Aorta (tissue), 5 donors: Measurements from ENCODE around the gene RBM8A. TPM values are rescaled to one million over a fixed set of nuclear protein-coding genes. Genes with fewer than 3 reads are reported as not detected.

Experiments
- ATAC-seq: fragments of 200-7000 bp; cut with Tn5 transposase; one replicate; pipeline ENCODE4 v1.9.1; 2022; ENCODE audit warnings: moderate library complexity; ENCODE audit not compliant: low FRiP score
- DNase-seq, 2 donors: peaks; one replicate each; pipeline ENCODE4 v3.0.0-alpha.2; 2020
- H3K27ac ChIP-seq, 2 donors: one replicate each; pipeline ENCODE4 v1.5.1; 2013; ENCODE audit warnings: low read length in 2 of 2, mild to moderate bottlenecking in 2 of 2, moderate library complexity in 2 of 2, control low read depth in 1 of 2, inconsistent platforms in 1 of 2, low read depth in 1 of 2
- H3K27me3 ChIP-seq, 2 donors: one replicate each; pipeline ENCODE4 v1.6.1; 2013; ENCODE audit warnings: control low read depth in 1 of 2, low read length in 1 of 2, mild to moderate bottlenecking in 1 of 2, moderate library complexity in 1 of 2; ENCODE audit not compliant: insufficient read depth in 2 of 2, control insufficient read depth in 1 of 2
- H3K36me3 ChIP-seq, 2 donors: one replicate each; pipeline ENCODE4 v1.6.1; 2013; ENCODE audit warnings: control low read depth in 1 of 2, low read length in 1 of 2, mild to moderate bottlenecking in 1 of 2; ENCODE audit not compliant: insufficient read depth in 2 of 2, control insufficient read depth in 1 of 2
- H3K4me1 ChIP-seq, 2 donors: one replicate each; pipeline ENCODE4 v1.6.1; 2013; ENCODE audit warnings: low read length in 2 of 2, control low read depth in 1 of 2, mild to moderate bottlenecking in 1 of 2, moderate library complexity in 1 of 2; ENCODE audit not compliant: insufficient read depth in 2 of 2, control insufficient read depth in 1 of 2
- H3K4me3 ChIP-seq, 2 donors: one replicate each; pipeline ENCODE4 v1.5.1; 2013; ENCODE audit warnings: low read length in 2 of 2, control low read depth in 1 of 2, mild to moderate bottlenecking in 1 of 2
- H3K9me3 ChIP-seq: one replicate; pipeline ENCODE4 v1.6.1; 2013; ENCODE audit warnings: mild to moderate bottlenecking, low read length; ENCODE audit not compliant: control insufficient read depth
- WGBS, 2 donors: extraction: QIAGEN DNeasy Blood & Tissue Kit; methylation state at CpG; one replicate each; pipeline ENCODE4 v1.1.7; 2013; 5-methylcytosine and 5-hydroxymethylcytosine counted together
- intact Hi-C, 2 donors: fragments of 100-400 bp; cut with DNase I; formaldehyde crosslinking; loops; one replicate each; pipeline versions ENCODE4 v1.14.2 to v1.15.0; 2022
- polyA plus RNA-seq, 2 donors: library from polyadenylated mRNA; stranded (reverse); fragments of 200-250 nt; gene quantifications; one replicate each; pipeline ENCODE4 v1.2.3, GENCODE V29; 2013
- total RNA-seq, 2 donors: library from RNA; stranded (reverse); fragmentation: NEBNext Ultra II Directional; extraction: Animal tissue kit (Norgen Biotek cat#: 25700); gene quantifications; one replicate each; pipeline ENCODE4 v1.2.1, GENCODE V29; 2021
- donor health status: healthy with polysubstance abuse.
- donor health status: Bipolar disorder and iron deficiency.
- donor health status: DM: no; HTN: no; CAD: no.
- donor health status: DM: no; HTN: no; CAD: no.
- donor health status: DM: yes; HTN: yes; CAD: no.

RBM8A gene
- total and polyA plus RNA-seq, 4 donors: 42.6 to 84.5 (median 77.7) TPM

GRCh38 chr1:145958734-145959133 is 31.4 kb upstream of the RBM8A start:
- no peak for ATAC-seq
- no peak for DNase-seq
- H3K9me3 ChIP-seq: no peaks in the 10 kb centered on the region
- no peak overlapping the region for H3K4me3 ChIP-seq
- intact Hi-C loops: loop anchor here in 1 of 2 donors (5.0 to 10.0 kb wide), 2 partner anchors 41 to 84 kb away; partner anchors contain the start of gene PEX11B
- H3K27ac ChIP-seq: no peak overlapping the region
- peaks cover 3 to 4% of the 10 kb centered on the region in 2 donors for H3K4me1 ChIP-seq
- no peaks in the 10 kb centered on the region for H3K36me3 ChIP-seq
- H3K27me3 ChIP-seq: no peaks in the 10 kb centered on the region

GRCh38 chr1:145957443-145958319 is 30.4 kb upstream of the RBM8A start, which contains the start of gene LIX1L:
LIX1L (minus strand) TSS chr1:145958017; CDS start chr1:145957927, 90 bp downstream.
- no peaks in the 10 kb centered on the region for H3K9me3 ChIP-seq
- peaks cover 3 to 4% of the 10 kb centered on the region in 2 donors for H3K4me1 ChIP-seq
- no peaks in the 10 kb centered on the region for H3K36me3 ChIP-seq
- intact Hi-C loops: loop anchor here in 1 of 2 donors (2.0 to 10.0 kb wide), 3 partner anchors 31 to 83 kb away; partner anchors contain the start of genes PEX11B and RBM8A
- H3K4me3 ChIP-seq: peak within 1 kb of the TSS; percentile 64 to 97
- 0% methylated on average over 48 to 60 of the region's 60 CpGs for WGBS, 2 donors
- peak; percentile 92 for ATAC-seq
- H3K27me3 ChIP-seq: no peaks in the 10 kb centered on the region
- H3K27ac ChIP-seq: peak within 1 kb of the TSS; percentile 89 to 97
- DNase-seq: peak; percentile 98

- Histone ChIP-seq H3K4me3 (peak overlapping the region; percentile 64 to 97), H3K27ac (peak overlapping the region; percentile 88 to 89), H3K9me3 (no peaks in the 10 kb centered on the region), H3K27me3 (no peaks in the 10 kb centered on the region), H3K4me1 (peaks cover 4 to 6% of the 10 kb centered on the region in 2 donors), H3K36me3 (no peaks in the 10 kb centered on the region)
- DNase-seq (no peak), ATAC-seq (no peak)
- 0 to 1% methylated on average over 3 of the region's 3 CpGs for WGBS, 2 donors
- intact Hi-C loops: loop anchor here in 1 of 2 donors (2.0 to 10.0 kb wide), 3 partner anchors 30 to 82 kb away; partner anchors contain the start of genes PEX11B and RBM8A
Observed at GRCh38 chr1:145956781-145957442, 29.6 kb upstream of the RBM8A start.

GRCh38 chr1:145956361-145956760 is 29.1 kb upstream of the RBM8A start:
- DNase-seq: no peak
- intact Hi-C loops: loop anchor here in 1 of 2 donors (2.0 to 10.0 kb wide), 3 partner anchors 30 to 82 kb away; partner anchors contain the start of genes PEX11B and RBM8A
- no peaks in the 10 kb centered on the region for H3K27me3 ChIP-seq
- H3K36me3 ChIP-seq: no peaks in the 10 kb centered on the region
- H3K4me3 ChIP-seq: peak overlapping the region; percentile 8 to 97
- no peaks in the 10 kb centered on the region for H3K9me3 ChIP-seq
- peaks cover 4 to 11% of the 10 kb centered on the region in 2 donors for H3K4me1 ChIP-seq
- no peak for ATAC-seq
- peak overlapping the region in 1 of 2 donors; percentile 18 for H3K27ac ChIP-seq

GRCh38 chr1:145955436-145955835 is 28.2 kb upstream of the RBM8A start:
- Histone ChIP-seq H3K27ac (no peak overlapping the region), H3K27me3 (no peaks in the 10 kb centered on the region), H3K4me1 (peaks cover 4 to 11% of the 10 kb centered on the region in 2 donors), H3K36me3 (no peaks in the 10 kb centered on the region), H3K4me3 (peak overlapping the region in 1 of 2 donors; percentile 9), H3K9me3 (no peaks in the 10 kb centered on the region)
- WGBS, 2 donors: 2 to 7% methylated on average over 2 of the region's 2 CpGs
- ATAC-seq (no peak), DNase-seq (no peak)
- intact Hi-C loops: loop anchor here in 1 of 2 donors (5.0 to 10.0 kb wide), 2 partner anchors 38 to 81 kb away; partner anchors contain the start of gene PEX11B

- H3K9me3 ChIP-seq: no peaks in the 10 kb centered on the region
- H3K27me3 ChIP-seq: no peaks in the 10 kb centered on the region
- H3K4me1 ChIP-seq: peaks cover 4 to 11% of the 10 kb centered on the region in 2 donors
- H3K27ac ChIP-seq: no peak overlapping the region
- DNase-seq: no peak
- intact Hi-C loops: loop anchor here in 1 of 2 donors (10.0 kb wide), 1 partner anchor 79 kb away; no protein-coding TSS in a partner anchor
- H3K36me3 ChIP-seq: no peaks in the 10 kb centered on the region
- H3K4me3 ChIP-seq: no peak overlapping the region
- WGBS, 2 donors: 61 to 67% methylated on average over 6 of the region's 6 CpGs
- ATAC-seq: no peak
Observed at GRCh38 chr1:145953861-145954260, 26.6 kb upstream of the RBM8A start.

GRCh38 chr1:145952903-145953302 is 25.6 kb upstream of the RBM8A start:
- Histone ChIP-seq H3K4me3 (no peak overlapping the region), H3K36me3 (no peaks in the 10 kb centered on the region), H3K27ac (no peak overlapping the region), H3K27me3 (no peaks in the 10 kb centered on the region), H3K4me1 (peaks cover 4 to 11% of the 10 kb centered on the region in 2 donors), H3K9me3 (no peaks in the 10 kb centered on the region)
- no peak for DNase-seq
- 96 to 98% methylated on average over 3 of the region's 3 CpGs for WGBS, 2 donors
- intact Hi-C loops: loop anchor here in 1 of 2 donors (10.0 kb wide), 1 partner anchor 78 kb away; no protein-coding TSS in a partner anchor
- ATAC-seq: no peak

GRCh38 chr1:145951526-145951925 is 24.2 kb upstream of the RBM8A start:
- 22 to 38% methylated on average over 1 of the region's 1 CpG for whole genome bisulfite sequencing, 2 donors
- no peaks in the 10 kb centered on the region for H3K27me3 ChIP-seq
- no peak overlapping the region for H3K4me3 ChIP-seq
- ATAC-seq (no peak), DNase-seq (no peak)
- H3K27ac ChIP-seq: no peak overlapping the region
- peaks cover 0 to 2% of the 10 kb centered on the region in 2 donors for H3K36me3 ChIP-seq
- no peaks in the 10 kb centered on the region for H3K9me3 ChIP-seq
- peaks cover 4 to 11% of the 10 kb centered on the region in 2 donors for H3K4me1 ChIP-seq
- intact Hi-C loops: loop anchor here in 1 of 2 donors (10.0 kb wide), 1 partner anchor 77 kb away; no protein-coding TSS in a partner anchor
